ENCODE measurements around the gene DGKZ. TPM values are rescaled to one million over a fixed set of nuclear protein-coding genes. Genes with fewer than 3 reads are reported as not detected.

Gene DGKZ
- total RNA-seq, 2 experiments from 2014 or later = 160 to 163 TPM

GRCh38 chr11:46356924-46357482 lies 9.7 kb downstream of the DGKZ start:
- peaks cover 39% of the 10 kb centered on the region for H3K4me1 Mint-ChIP-seq
- H3K27ac Mint-ChIP-seq = peak overlapping the region; percentile 28
- POLR2A ChIA-PET = interaction anchor here (1.5 kb wide), 1 partner anchor 10 kb away, joined by 3 read pairs; the partner anchor contains the start of gene DGKZ
- H3K4me3 Mint-ChIP-seq = no peak overlapping the region
- DNase-seq (no peak), ATAC-seq (ENCODE audit: low read depth) (no peak)
- H3K36me3 Mint-ChIP-seq = peaks cover 10% of the 10 kb centered on the region
- H3K9me3 Mint-ChIP-seq = no peaks in the 10 kb centered on the region
- no peaks in the 10 kb centered on the region for H3K27me3 Mint-ChIP-seq

DNA sequence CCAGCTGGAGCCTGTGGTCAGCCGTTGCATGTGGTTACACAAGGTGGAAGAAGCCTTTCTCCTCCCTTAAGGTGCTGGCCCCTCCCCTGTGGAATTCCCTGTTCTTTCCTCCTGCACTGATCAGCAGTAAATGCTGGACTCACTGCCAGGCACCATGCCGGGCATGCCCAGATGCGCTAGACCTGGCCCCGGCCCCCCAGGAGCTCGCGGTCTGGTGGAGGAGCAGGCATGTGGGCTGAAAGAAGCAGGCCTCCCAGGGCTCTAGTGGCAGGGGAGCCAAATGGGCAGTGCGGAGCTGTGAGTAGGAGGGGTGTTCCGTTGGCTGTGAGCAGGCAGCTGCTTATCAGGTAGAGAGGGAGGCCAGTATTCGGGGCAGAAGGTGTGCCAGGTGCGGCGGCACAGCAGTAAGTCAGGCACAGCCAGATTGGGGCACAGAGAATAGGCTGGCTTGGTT lies 10.2 kb downstream of the DGKZ start:
- peaks cover 41% of the 10 kb centered on the region for H3K4me1 Mint-ChIP-seq
- H3K4me3 Mint-ChIP-seq = no peak overlapping the region
- no peaks in the 10 kb centered on the region for H3K27me3 Mint-ChIP-seq
- no peaks in the 10 kb centered on the region for H3K9me3 Mint-ChIP-seq
- POLR2A ChIA-PET = interaction anchor here (1.5 kb wide), 1 partner anchor 10 kb away, joined by 3 read pairs; the partner anchor contains the start of gene DGKZ
- H3K36me3 Mint-ChIP-seq = peaks cover 10% of the 10 kb centered on the region
- ATAC-seq (ENCODE audit: low read depth) = no peak
- H3K27ac Mint-ChIP-seq = peak overlapping the region; percentile 68
- no peak for DNase-seq

DNA sequence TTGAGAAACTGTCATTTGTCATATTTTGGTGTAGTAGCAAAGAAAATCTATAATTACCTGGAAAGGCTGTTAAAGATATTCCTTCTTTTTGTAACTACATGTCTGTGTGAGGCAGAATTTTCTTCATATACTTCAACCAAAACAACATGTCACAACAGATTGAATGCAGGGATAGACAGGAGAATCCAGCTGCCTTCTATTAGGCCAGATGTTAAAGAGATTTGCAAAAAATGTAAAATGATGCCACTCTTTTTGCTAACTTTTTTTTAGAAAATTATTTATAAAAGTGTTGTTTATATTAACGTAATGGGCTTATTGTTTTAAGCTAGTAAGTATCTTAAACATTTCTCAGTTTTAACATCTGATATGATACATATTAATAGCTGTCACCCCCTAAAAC lies 12.7 kb downstream of the DGKZ start:
- Mint-ChIP-seq H3K4me3 (no peak overlapping the region), H3K9me3 (no peaks in the 10 kb centered on the region), H3K27ac (no peak overlapping the region), H3K27me3 (no peaks in the 10 kb centered on the region), H3K4me1 (peaks cover 29% of the 10 kb centered on the region), H3K36me3 (peaks cover 8% of the 10 kb centered on the region)
- DNase-seq (no peak), ATAC-seq (ENCODE audit: low read depth) (no peak)
- POLR2A ChIA-PET = interaction anchor here (2.9 to 3.9 kb wide), 2 partner anchors 7 to 11 kb away, joined by 13 to 18 read pairs; no protein-coding TSS in a partner anchor

- H3K4me3 Mint-ChIP-seq = peak overlapping the region; percentile 86
- no peak for DNase-seq
- H3K27me3 Mint-ChIP-seq = no peaks in the 10 kb centered on the region
- POLR2A ChIA-PET = interaction anchor here (0.9 to 3.9 kb wide), 6 partner anchors 8 to 339 kb away, joined by 3 to 18 read pairs (median 4); partner anchors contain the start of genes ARHGAP1, DGKZ and ZNF408
- H3K4me1 Mint-ChIP-seq = peaks cover 31% of the 10 kb centered on the region
- no peaks in the 10 kb centered on the region for H3K9me3 Mint-ChIP-seq
- H3K36me3 Mint-ChIP-seq = peaks cover 8% of the 10 kb centered on the region
- H3K27ac Mint-ChIP-seq = peak overlapping the region; percentile 88
- no peak for ATAC-seq (ENCODE audit: low read depth)
Observed at GRCh38 chr11:46360878-46361277, 13.6 kb downstream of the DGKZ start.

GRCh38 chr11:46361283-46362155 lies 14.3 kb downstream of the DGKZ start:
- peak overlapping the region; percentile 86 for H3K4me3 Mint-ChIP-seq
- H3K36me3 Mint-ChIP-seq = peaks cover 4% of the 10 kb centered on the region
- ATAC-seq (ENCODE audit: low read depth) = peak; percentile 93
- peak; percentile 66 for DNase-seq
- peak overlapping the region; percentile 88 for H3K27ac Mint-ChIP-seq
- no peaks in the 10 kb centered on the region for H3K27me3 Mint-ChIP-seq
- peaks cover 28% of the 10 kb centered on the region for H3K4me1 Mint-ChIP-seq
- POLR2A ChIA-PET = interaction anchor here (0.7 to 3.9 kb wide), 7 partner anchors 9 to 339 kb away, joined by 3 to 18 read pairs (median 3); partner anchors contain the start of genes ARHGAP1, DGKZ and ZNF408
- H3K9me3 Mint-ChIP-seq = no peaks in the 10 kb centered on the region

- H3K4me3 Mint-ChIP-seq = peak overlapping the region; percentile 86
- no peak for DNase-seq
- H3K4me1 Mint-ChIP-seq = peaks cover 25% of the 10 kb centered on the region
- no peaks in the 10 kb centered on the region for H3K27me3 Mint-ChIP-seq
- ATAC-seq (ENCODE audit: low read depth) = no peak
- POLR2A ChIA-PET = interaction anchor here (1.1 to 3.9 kb wide), 4 partner anchors 10 to 119 kb away, joined by 3 to 18 read pairs (median 8); no protein-coding TSS in a partner anchor
- no peaks in the 10 kb centered on the region for H3K36me3 Mint-ChIP-seq
- H3K9me3 Mint-ChIP-seq = no peaks in the 10 kb centered on the region
- H3K27ac Mint-ChIP-seq = peak overlapping the region; percentile 88
Observed at GRCh38 chr11:46362156-46363030, 15.1 kb downstream of the DGKZ start.

DNA sequence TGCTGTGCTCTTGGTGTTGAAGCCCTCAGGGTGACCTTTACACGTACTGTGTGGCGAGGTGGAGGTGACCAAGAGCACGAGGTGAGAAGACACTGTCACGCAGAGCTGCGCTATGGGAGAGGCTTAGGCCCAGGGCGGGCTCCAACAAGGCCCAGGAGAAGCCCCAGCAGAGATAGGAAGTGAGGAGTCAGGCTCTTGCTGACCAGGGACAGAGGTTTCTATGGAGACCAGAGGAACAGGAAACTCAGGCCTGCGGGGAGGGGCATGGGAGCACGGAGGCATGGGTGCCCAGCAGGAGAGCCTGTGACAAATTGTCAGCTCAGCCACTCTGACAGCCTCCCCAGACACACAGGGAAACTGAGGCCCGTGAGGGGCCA lies 15.8 kb downstream of the DGKZ start:
- ATAC-seq (ENCODE audit: low read depth) (no peak), DNase-seq (no peak)
- H3K27ac Mint-ChIP-seq = peak overlapping the region; percentile 81
- POLR2A ChIA-PET = interaction anchor here (1.1 to 3.9 kb wide), 2 partner anchors 10 to 17 kb away, joined by 3 to 18 read pairs; no protein-coding TSS in a partner anchor
- H3K27me3 Mint-ChIP-seq = no peaks in the 10 kb centered on the region
- peak overlapping the region; percentile 58 for H3K4me3 Mint-ChIP-seq
- no peaks in the 10 kb centered on the region for H3K36me3 Mint-ChIP-seq
- peaks cover 22% of the 10 kb centered on the region for H3K4me1 Mint-ChIP-seq
- no peaks in the 10 kb centered on the region for H3K9me3 Mint-ChIP-seq

- no peaks in the 10 kb centered on the region for H3K27me3 Mint-ChIP-seq
- POLR2A ChIA-PET = interaction anchor here (3.9 kb wide), 1 partner anchor 11 kb away, joined by 18 read pairs; no protein-coding TSS in a partner anchor
- ATAC-seq (ENCODE audit: low read depth) (no peak), DNase-seq (no peak)
- H3K27ac Mint-ChIP-seq = no peak overlapping the region
- peaks cover 3% of the 10 kb centered on the region for H3K36me3 Mint-ChIP-seq
- H3K4me3 Mint-ChIP-seq = no peak overlapping the region
- H3K4me1 Mint-ChIP-seq = peaks cover 22% of the 10 kb centered on the region
- H3K9me3 Mint-ChIP-seq = no peaks in the 10 kb centered on the region
Observed at GRCh38 chr11:46363455-46364005, 16.3 kb downstream of the DGKZ start.

DNA sequence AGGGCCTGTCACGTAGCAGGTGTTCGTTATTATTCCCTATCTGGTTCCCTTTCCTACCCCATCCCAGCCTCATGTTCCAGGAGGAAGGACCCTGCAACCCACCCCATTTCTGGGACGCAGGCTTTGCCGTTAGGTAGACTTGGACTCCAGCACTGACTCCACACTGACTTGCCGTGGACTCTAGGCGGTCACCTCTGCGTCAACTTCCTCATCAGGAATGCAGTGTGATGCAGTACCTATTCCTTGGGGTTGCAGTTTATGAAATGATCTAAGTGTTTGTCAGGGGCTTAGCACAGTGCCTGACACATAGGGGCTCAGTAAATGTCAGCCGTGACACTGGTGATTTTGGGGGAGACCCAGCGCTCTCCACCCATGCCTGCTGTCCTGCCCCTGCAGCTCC lies 16.8 kb downstream of the DGKZ start:
- Mint-ChIP-seq H3K9me3 (no peaks in the 10 kb centered on the region), H3K27ac (no peak overlapping the region), H3K4me3 (no peak overlapping the region), H3K27me3 (no peaks in the 10 kb centered on the region), H3K36me3 (peaks cover 4% of the 10 kb centered on the region), H3K4me1 (peaks cover 22% of the 10 kb centered on the region)
- ATAC-seq (ENCODE audit: low read depth) (no peak), DNase-seq (no peak)
- POLR2A ChIA-PET = interaction anchor here (3.9 kb wide), 1 partner anchor 12 kb away, joined by 18 read pairs; no protein-coding TSS in a partner anchor

GRCh38 chr11:46364791-46365190 lies 17.5 kb downstream of the DGKZ start:
- H3K27ac Mint-ChIP-seq = peak overlapping the region; percentile 2
- ATAC-seq (ENCODE audit: low read depth) = no peak
- no peak overlapping the region for H3K4me3 Mint-ChIP-seq
- DNase-seq = no peak
- peaks cover 9% of the 10 kb centered on the region for H3K36me3 Mint-ChIP-seq
- POLR2A ChIA-PET = interaction anchor here (0.8 to 2.4 kb wide), 3 partner anchors 12 to 19 kb away, joined by 3 to 11 read pairs (median 3); no protein-coding TSS in a partner anchor
- no peaks in the 10 kb centered on the region for H3K9me3 Mint-ChIP-seq
- peaks cover 23% of the 10 kb centered on the region for H3K4me1 Mint-ChIP-seq
- H3K27me3 Mint-ChIP-seq = no peaks in the 10 kb centered on the region

- peaks cover 9% of the 10 kb centered on the region for H3K36me3 Mint-ChIP-seq
- H3K27me3 Mint-ChIP-seq = no peaks in the 10 kb centered on the region
- H3K27ac Mint-ChIP-seq = no peak overlapping the region
- POLR2A ChIA-PET = interaction anchor here (1.4 to 2.4 kb wide), 3 partner anchors 15 to 20 kb away, joined by 3 to 11 read pairs (median 6); no protein-coding TSS in a partner anchor
- H3K9me3 Mint-ChIP-seq = no peaks in the 10 kb centered on the region
- ATAC-seq (ENCODE audit: low read depth) (no peak), DNase-seq (no peak)
- H3K4me1 Mint-ChIP-seq = peaks cover 16% of the 10 kb centered on the region
- H3K4me3 Mint-ChIP-seq = no peak overlapping the region
Observed at GRCh38 chr11:46366260-46366659, 19.0 kb downstream of the DGKZ start.

GRCh38 chr11:46366661-46367161 lies 19.4 kb downstream of the DGKZ start:
- no peak for ATAC-seq (ENCODE audit: low read depth)
- H3K36me3 Mint-ChIP-seq = peaks cover 9% of the 10 kb centered on the region

More at GRCh38 chr11:46366661-46367161, 19.4 kb downstream of the DGKZ start:
- no peak for DNase-seq
- H3K27ac Mint-ChIP-seq = no peak overlapping the region
- peaks cover 15% of the 10 kb centered on the region for H3K4me1 Mint-ChIP-seq
- H3K9me3 Mint-ChIP-seq = no peaks in the 10 kb centered on the region
- no peaks in the 10 kb centered on the region for H3K27me3 Mint-ChIP-seq
- H3K4me3 Mint-ChIP-seq = no peak overlapping the region
- POLR2A ChIA-PET = interaction anchor here (0.6 to 2.4 kb wide), 3 partner anchors 15 to 88 kb away, joined by 3 to 11 read pairs (median 6); no protein-coding TSS in a partner anchor
